Hindlimb muscle (tissue), 1 donor: ENCODE data around the gene SURF2. TPM values are rescaled to one million over a fixed set of nuclear protein-coding genes. Genes with fewer than 3 reads are reported as not detected.
"Not testable (repeated sequence)": the region's sequence is repeated elsewhere in the genome, so short reads cannot be mapped to it uniquely, and the experiment has no call there.

Source experiments
- DNase-seq: peaks from one replicate; pipeline ENCODE4 v3.0.0-alpha.2; 2013
- polyA plus RNA-seq: library from polyadenylated mRNA; unstranded; fragments of 120-200 nt; gene quantifications from one replicate; pipeline ENCODE4 v1.2.1, GENCODE V29; 2013; ENCODE audit not compliant: insufficient read length

The SURF2 gene
- 13.9 TPM for polyA plus RNA-seq

DNA sequence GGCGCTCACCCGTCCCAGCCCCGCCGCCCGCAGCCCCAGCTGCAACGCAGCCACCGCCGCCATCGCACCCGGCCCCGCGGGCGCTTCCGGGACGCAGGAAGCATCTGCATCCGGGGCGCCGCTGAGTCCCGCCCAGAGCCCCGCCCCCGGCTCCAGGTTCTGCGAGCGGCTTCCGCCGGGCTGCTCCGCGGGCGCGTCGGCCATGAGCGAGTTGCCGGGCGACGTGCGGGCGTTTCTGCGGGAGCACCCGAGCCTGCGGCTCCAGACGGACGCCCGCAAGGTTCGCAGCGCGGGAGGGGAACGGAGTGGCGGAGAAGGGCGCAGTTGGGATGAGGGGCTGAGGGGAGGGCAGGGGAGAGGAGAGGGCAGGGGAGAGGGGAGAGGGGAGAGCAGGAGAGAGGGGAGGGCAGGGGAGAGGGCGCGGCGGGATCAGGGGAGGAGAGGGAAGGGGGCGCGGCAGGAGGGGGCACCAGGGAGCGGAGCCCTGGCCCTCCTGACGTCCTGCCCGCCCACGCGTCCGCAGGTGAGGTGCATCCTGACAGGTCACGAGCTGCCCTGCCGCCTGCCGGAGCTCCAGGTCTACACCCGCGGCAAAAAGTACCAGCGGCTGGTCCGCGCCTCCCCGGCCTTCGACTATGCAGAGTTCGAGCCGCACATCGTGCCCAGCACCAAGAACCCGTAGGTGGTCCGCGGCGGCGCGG is at the start of gene SURF2, which contains the start of gene SURF1:
Gene SURF2, plus strand, starts transcription at position 160 of the 701 bp plus-strand sequence. Its CDS starts 43 bp downstream, at position 203.
Gene SURF1, minus strand, starts transcription at position 97 of the 701 bp plus-strand sequence. Its CDS starts 34 bp downstream, at position 63.
- peak; percentile 84 for DNase-seq

DNA sequence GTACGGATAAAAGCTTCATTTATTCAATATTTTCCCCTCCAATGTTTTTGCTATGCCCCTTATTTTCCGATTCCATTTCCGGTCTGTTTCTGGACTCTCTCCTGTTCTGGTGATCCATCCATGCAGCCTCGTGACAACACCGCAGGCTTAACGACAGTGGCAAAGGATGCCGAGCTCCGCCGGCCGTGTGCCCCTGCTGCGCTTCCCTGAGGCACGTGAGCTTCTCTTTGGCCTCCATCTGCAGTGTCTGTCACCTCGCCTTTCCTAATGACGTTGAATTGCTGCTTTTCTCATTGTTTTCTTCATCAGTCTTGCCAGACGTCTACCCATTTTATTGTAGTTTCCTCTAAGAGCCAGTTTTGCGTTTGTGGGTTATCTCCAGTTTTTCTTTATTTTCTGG is 49.0 kb upstream of the SURF2 start:
- no peak for DNase-seq

DNA sequence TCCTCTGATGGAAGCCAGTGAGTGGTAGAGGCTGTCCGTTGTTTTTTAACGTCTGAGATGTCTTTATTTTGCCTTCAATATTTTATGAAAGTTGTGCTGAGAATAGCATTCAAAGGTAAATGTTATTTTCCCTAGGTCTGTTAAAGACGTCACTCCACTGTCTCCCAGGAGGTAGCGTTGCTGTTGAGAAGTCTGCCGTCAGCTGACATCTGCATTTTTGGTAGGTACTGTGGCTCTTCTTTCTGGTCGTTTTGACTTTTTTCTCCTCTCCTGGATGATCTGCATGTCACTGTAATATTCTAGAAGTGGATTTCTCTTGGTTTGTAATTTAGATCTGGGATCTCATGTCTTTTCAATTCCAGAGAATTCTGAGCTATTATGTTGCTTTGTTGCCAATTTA is 46.7 kb upstream of the SURF2 start:
- DNase-seq: no peak

DNA sequence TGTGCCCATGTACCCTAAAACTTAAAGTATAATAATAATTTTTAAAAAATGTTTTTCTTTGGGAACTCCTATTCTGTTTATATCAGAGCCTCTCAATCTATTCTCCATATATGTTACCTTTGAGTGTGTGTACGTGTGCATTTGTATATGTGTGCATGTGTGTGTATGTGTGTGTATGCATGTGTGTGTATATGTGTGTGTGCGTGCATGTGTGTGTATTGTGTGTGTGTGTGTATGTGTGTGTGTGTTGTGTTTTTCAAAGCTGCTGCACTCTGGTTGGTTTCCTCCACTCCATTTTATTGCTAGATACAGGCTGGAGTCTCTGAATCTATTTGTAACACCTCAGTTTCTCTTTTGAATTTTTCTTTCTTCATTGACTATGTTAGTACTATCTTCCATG is 40.4 kb upstream of the SURF2 start:
- no peak for DNase-seq

DNA sequence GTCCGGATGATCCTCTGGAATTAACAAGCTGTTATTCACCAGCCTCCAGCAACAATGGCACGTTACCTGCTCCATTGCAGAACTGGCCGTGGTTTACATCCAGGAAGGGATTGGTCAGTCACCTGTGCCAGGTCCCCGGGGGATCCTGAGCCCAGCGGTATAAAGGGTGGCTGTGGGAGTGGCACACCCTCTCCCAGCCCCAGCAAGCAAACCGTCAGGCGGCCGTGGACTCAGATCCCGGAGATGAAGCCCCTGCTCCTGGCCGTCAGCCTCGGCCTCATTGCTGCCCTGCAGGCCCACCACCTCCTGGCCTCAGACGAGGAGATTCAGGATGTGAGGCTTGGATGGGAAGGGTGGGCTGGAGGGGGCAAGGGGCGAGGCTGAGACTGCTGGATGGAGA is 38.8 kb upstream of the SURF2 start:
- not testable (repeated sequence) for DNase-seq

DNA sequence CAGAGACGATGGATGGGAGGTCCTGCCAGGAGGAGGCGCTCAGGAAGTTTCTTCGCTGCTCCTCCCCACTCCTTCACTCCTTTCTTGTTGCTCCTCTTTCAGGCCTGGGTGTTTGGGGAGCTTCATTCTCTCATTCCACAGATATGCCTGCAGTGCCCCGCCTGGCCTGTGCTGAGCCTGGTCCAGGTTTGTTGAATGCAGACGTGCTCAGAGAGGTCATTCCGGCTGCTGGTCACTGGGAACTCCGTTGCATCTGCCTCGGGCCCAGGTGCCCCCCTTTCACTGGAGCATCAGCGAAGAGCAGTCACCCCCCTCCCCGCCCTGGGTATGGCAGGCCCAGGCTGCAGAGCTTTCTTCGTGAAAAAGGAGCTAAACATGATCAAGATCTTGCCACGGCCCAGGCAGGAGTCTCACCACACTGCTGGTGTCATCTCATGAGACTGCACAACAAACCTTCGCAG is 35.9 kb upstream of the SURF2 start:
- DNase-seq: no peak

DNA sequence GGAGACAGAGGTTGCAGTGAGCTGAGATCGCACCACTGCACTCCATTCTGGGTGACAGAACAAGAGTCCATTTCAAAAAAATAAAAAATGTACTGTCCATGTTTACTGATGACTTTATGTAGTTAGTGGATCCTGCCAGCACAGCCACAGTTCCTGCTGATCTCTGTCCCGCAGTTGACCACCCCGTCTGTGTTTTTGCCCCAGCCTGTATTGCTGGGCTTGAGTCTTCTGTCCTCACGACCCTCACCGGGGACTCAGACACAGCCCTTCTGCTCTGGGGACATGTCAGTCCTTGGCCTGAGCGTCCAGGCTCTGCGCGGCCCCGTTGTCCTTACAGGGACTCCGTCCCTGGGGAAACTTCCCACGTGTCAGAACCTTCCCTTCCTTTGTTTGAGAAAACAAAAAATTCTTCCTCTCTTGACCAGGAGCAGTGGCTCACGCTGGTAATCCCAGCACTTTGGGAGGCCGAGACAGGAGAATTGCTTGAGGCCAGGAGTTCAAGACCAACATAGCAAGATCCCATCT is 34.9 kb upstream of the SURF2 start:
- no peak for DNase-seq

DNA sequence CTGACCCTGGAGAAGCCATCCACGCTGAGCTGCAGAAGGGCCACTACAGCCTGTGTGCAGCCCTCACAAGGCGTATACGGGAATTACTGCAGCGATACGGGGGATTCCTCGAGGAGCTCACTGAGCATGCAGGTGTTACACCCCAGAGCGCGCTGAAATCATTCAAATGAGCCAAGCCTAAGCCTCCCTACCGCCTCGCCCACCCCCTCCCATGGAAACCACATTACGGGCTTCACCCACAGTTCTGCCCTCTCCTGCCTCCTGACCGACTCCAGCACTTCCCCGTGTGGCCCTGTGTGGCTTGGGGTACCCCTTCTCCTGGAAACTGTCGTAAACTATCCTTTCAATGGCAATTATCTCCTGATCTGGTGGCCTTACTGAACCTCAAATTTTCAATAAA is 33.6 kb upstream of the SURF2 start:
- DNase-seq: no peak

DNA sequence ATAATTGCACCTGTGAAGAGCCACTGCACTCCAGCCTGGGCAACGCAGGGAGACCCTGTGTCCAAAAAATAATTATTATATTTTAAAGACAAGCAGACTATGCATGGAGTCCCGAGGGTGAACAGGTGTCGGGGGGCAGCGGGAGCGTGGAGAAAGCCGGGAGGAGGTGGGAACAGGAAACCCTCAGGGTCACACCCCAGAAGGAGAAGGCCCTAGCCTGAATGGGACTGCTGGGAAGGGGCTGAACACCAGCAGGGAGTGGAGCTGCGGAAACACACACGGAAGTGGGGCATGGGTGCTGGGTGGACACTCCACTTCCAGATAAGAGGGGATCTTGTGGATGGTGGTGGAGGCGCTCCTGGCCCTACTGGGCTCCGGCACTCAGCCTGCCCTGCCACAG is 33.1 kb upstream of the SURF2 start:
- no peak for DNase-seq

DNA sequence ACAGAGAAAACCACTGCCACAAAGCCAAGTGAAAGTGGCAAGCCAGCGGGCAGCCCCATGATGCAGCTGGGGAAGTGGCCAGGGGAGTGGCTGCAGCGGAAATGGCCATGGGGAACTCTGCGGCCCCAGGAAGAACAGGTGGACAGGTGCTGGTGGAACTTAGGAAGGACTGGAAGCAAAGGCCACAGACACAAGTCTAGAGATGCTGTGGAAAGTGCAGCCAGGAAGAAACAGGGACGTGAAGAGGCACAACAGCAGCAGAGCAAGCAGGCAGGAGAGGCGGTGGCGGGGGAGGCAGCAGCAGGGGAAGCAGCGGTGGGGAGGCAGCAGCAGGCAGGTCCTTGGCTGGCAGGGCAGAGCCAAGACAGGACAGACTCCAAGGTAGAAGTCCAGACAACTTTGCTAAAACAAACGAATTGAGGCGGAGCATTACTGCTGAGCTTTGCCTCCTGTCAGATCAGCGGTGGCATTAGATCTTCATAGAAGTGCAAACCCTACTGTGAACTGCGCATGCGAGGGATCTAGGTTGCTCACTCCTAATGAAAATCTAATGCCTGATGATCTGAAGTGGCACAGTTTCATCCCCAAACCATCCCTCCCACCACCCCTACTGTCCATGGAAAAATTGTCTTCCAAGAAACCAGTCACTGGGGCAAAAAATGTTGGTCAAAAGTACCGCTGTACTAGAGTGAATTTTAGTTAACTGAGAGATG is 32.2 kb upstream of the SURF2 start:
- DNase-seq: no peak

DNA sequence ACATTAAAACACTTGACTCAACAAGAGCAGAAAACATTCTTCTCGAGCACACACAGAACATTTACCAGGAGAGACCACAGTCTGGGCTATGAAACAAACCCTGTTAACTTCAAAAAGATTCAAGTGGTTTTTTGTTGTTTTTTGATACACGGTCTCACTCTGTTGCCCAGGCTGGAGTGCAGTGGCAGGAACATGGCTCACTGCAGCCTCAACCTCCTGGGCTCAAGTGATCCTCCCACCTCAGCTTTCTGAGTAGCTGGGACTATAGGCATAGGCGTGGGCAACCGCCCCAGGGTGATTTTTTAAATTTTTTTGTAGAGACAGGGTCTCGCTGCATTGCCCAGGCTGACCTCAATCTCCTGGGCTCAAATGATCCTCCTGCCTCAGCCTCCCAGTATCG is 29.3 kb upstream of the SURF2 start:
- not testable (repeated sequence) for DNase-seq

DNA sequence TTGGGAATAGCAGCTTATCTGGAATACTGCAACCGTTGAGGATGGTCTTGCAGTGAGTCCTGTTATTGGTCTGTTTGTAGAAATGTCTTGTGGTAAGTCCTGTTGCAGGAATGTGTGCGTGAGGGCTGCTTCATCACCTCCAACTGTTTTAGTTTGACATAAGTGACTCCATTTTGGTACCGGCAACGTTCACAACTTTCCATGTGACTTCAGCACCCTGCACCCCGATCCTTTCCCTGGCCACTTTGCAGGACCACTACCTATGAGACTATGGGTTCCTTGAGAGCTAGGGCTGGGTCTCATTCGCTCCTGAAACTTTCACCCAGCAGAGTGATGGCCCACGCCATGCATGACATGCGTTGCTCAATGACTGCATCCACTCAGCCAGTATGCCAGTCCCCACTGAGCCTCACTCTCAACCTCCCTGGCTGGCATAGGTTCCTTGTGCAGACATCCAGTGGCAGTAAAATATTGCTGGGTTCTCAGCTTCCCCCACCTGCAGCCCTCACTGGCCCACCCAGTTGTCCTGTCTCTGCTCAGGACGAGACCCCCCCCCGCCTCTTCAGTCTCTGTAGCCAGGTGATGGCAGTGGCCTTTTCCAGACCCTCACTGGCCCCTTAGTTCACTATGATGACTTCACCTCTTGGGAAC is 28.4 kb upstream of the SURF2 start:
- no peak for DNase-seq

DNA sequence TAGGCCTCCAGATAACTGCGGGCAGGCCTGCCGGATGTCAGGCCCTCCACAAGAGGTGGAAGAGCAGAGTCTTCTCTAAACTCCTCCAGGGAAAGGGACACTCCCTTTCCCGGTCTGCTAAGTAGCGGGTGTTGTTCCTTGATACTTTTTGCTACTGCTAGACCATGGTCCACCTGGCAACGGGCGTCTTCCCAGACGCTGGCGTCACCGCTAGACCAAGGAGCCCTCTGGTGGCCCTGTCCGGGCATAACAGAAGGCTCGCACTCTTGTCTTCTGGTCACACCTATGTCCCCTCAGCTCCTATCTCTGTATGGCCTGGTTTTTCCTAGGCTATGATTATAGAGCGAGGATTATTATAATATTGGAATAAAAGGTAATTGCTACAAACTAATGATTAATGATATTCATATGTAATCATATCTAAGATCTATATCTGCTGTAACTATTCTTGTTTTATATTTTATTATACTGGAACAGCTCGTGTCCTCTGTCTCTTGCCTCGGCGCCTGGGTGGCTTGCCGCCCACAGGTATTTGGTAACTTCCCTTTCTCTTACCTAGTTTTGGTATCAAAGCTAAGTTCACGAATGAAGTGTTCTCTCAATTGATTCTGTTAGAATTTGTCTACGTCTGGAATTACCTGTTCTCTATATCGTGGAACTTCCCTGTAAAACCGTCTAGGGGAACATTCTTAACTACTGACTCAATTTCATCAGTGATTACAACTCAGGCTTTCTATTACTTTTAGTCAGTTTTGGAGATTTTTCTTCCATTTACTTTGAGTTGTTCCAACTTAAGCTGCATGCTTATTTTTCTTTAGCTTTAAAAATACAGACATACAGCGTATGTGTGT is 26.8 kb upstream of the SURF2 start:
- not testable (repeated sequence) for DNase-seq

DNA sequence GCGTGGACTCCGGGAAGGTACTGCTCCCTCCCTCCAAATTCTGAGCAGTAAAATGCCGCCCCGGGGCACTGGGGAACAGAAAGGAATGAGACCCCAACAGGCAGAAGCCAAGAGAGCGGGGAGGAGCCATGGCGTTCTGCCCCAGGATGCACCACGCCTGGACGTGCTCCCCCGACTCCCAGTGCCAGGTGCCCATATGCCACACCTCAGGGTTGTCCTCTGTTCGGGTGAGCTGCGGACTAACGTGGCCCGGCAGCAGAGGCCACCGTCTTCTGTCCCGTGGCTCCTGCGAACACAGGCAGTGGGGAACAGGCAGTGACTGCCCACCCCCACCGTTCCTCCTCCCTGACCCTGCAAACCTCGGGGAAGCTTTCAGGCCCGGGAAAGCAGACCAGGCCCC is 25.1 kb upstream of the SURF2 start:
- DNase-seq: no peak

DNA sequence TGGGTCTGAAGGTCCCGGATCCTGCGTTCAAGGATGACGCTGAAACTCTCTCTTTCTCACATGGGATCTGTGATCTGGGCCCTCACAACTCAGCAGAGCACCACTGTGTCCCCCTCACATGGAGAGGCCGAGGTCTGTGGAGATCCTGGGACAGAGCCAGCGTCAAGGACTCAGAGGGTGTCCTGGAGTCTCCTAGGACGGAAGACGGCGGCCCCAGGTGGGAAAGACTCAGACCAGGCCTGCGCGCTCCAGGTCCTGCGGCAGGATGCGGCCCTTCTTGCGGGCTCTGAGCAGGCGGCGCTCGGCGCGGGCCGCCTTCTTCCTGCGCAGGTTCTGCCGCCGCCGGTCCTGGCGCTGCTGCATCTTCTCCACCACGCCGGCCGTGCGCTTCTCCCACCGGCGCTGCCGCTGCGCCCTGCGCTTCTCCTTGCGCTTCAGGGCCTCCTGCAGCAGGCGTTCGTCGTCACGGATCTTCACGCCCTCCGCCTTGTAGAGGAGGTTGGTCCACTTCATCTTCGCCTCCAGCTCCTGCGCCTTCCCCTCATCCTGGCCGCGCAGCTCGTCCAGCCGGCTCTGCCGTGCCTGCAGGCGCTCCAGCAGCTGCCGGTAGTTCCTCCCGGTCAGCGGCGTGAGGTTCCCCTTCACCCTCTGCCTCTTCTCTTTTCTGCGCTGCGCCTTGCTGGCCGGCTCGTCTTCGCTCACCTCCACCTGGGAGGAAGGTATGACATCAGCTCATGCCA is 24.5 kb upstream of the SURF2 start:
- no peak for DNase-seq

DNA sequence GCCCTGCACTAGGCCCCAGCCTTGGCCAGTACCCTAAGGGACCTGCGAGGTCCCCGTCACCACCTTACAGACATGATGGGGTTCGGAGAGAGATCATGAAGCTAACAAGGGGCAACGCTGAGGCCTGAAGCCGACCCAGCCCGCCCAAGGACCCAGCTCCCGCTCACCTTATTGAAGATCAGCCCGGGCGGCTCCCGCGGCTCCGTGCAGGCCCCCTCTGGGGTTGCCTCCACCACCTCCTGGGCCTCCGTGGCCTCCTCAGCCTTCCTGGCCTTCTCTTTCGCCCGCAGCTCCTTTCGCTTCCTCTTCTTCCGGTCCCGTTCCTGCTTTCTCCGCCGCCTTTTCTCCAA is 24.0 kb upstream of the SURF2 start:
- no peak for DNase-seq

DNA sequence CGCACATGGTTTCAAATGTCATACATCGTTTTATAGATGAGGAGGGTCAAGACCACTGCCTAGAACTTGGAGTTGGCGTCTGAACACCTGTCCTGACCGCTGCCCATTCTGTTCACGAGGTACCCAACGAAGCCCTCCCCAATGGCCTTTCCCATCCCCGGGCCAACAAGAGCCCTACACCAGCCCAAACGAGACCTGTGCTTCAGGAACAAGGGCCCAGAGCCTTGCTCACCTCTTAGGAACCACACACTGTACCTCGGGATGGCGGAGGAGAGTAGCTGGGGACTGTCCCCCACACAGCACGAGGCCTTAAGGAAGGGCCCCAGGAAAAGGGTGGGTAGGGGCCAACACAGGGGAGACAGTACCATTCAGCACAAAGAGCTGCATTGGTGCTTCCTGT is 23.3 kb upstream of the SURF2 start:
- no peak for DNase-seq

DNA sequence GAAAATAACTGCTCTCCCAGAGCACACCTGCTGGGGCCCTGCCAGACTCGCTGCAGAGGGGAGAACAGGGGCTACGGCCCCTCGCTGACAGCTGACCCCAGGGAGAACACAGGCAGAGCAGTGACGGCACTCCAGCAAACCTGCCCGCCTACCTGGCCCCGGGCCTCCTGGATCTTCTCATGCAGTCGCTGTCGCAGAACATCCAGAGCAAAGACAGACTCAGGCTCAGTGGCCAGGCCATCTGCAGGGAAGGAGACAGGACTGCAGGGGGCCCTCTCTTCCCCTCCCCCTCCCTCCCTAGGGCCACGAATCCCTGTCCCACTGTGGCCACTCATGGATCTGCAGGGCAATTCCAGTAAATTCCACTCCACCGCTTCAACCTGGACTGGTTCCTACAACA is 22.8 kb upstream of the SURF2 start:
- DNase-seq: no peak

DNA sequence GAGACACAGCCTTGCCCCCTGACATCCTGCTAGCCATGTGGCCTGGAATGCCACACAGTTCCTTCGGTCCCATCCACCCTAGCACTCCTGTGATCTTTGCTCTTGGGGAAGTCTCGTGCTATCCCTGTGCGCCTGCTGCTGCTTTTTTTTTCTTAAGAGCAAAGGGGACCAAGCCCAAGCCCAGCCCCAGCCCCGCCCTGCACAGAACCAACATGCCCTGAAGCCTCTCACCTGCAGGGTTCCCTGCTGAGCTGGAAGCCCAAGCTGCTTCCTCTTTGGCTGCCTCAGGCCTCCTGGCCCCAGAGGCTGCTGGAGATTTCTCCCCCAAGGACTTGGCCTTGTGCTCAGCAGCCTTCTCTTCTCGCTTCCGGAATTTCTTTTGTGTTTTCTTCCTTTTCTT is 22.2 kb upstream of the SURF2 start:
- no peak for DNase-seq

DNA sequence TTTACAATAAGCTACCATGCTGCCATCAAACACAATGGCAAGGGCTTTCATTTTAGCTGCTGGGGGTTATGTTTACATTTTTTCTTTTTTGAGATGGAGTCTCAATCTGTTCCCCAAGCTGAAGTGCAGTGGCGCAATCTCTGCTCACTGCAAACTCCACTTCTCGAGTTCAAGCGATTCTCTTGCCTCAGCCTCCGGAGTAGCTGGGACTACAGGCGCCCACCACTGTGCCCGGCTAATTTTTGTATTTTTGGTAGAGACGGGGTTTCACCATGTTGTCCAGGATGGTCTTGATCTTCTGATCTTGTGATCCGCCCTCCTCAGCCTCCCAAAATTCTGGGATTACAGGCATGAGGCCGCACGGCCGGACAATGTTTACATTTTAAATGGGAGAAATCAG is 21.5 kb upstream of the SURF2 start:
- not testable (repeated sequence) for DNase-seq

DNA sequence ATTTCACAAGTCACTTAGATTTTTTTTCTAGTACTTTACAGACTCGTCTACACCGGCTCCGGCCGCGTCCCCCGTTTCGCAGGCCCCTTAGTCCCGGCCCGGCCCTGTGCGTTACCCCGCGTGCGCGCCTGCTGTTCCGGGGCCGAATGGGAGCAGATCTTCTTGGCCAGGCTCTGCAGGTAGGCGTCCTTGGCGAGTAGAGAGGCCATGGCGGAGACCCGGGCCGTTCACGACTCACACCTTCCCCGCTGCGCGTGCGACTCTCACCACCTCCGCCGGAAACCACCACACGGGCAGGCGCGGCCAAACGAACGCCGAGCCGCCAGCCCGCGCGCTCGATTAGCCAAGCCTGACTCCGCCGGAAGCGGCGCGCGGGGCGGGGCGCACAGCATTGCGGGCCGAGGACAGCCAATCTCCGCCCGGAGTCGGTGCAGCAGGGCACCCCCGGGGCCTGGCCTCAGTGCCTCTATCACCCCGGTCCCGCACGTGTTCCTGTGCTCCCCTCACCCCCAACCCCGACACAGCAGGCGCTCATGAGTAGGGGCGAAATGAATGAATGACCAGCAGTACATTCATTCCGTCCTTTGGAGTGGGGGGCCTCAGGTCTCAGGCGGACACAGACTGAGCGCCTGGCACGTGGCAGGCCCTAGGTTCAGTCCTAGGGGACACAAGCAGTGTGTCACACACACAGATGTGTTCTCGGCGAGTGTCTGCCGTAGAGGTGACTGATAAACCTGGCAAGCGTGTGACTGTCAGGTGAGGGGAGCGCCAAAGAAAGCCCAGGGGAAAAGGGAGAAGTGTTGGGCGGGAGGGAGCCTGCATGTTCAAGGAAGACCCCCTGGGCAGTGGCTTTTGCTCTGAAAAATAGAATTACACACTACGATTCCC is 20.2 kb upstream of the SURF2 start, which contains the start of gene SURF6:
Gene SURF6, minus strand, starts transcription at position 265 of the 888 bp plus-strand sequence. Its CDS starts 56 bp downstream, at position 209.
- DNase-seq: peak; percentile 92
